Adrenal gland (tissue), 5 donors: ENCODE measurements around the gene ITGA11.

ENCODE experiments used
- POLR2A ChIP-seq, 2 donors: fragments of 450-650 bp; IDR thresholded peaks; one replicate each; pipeline ENCODE4 v1.6.1; 2017; ENCODE audit warnings: antibody characterized with exemption in 2 of 2, mild to moderate bottlenecking in 2 of 2, moderate library complexity in 1 of 2
- TF ChIP-seq, protein P1 (sequence below), 6 experiments: fragments of 450-650 bp in 4 of 6; fragments of 200-600 bp in 2 of 6; sonication (generic) in 1 of 6; IDR thresholded peaks; 1 replicate in 5 of 6; 2 replicates in 1 of 6; pipeline versions ENCODE4 v1.5.1 to v1.8.0; 2016 to 2021; ENCODE audit warnings: antibody characterized with exemption in 6 of 6, mild to moderate bottlenecking in 2 of 6, moderate library complexity in 1 of 6
- donor health status: DM: no; HTN: no; CAD: no.

DNA sequence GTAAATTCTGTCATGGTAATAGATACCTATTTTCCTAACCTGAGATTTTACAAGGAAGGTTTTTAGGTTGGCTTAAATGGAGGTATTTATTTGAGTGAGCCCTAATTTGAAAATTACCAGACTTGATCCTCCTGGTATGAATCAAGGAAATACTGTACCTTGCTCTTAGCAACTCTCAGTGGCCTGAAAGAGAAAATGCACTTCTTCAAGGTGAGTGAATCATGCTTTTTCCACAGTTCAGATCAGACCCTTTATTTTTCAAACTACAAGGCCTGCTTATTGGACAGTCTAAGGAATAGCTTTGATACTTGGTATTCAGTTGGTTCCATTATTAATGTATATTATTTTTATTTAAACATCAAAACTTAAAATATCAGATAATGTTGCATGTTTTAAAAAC, 139.0 kb downstream of the ITGA11 start:
- TF ChIP-seq, protein P1, sequence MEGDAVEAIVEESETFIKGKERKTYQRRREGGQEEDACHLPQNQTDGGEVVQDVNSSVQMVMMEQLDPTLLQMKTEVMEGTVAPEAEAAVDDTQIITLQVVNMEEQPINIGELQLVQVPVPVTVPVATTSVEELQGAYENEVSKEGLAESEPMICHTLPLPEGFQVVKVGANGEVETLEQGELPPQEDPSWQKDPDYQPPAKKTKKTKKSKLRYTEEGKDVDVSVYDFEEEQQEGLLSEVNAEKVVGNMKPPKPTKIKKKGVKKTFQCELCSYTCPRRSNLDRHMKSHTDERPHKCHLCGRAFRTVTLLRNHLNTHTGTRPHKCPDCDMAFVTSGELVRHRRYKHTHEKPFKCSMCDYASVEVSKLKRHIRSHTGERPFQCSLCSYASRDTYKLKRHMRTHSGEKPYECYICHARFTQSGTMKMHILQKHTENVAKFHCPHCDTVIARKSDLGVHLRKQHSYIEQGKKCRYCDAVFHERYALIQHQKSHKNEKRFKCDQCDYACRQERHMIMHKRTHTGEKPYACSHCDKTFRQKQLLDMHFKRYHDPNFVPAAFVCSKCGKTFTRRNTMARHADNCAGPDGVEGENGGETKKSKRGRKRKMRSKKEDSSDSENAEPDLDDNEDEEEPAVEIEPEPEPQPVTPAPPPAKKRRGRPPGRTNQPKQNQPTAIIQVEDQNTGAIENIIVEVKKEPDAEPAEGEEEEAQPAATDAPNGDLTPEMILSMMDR (IDR thresholded peaks at IDR 0.05), result no peak
- TF ChIP-seq POLR2A (IDR thresholded peaks at IDR 0.05), result no peak
